ENCODE data around the gene TRIO.
"Not testable (repeated sequence)": the region's sequence is repeated elsewhere in the genome, so short reads cannot be mapped to it uniquely, and the experiment has no call there.

Gene TRIO

GRCh38 chr5:14186059-14186830 is 43.1 kb downstream of the TRIO start:
- no peak for DNase-seq (ENCODE audit: low spot score)

- no peak for DNase-seq (ENCODE audit: low spot score)
Observed at GRCh38 chr5:14187157-14187556, 44.0 kb downstream of the TRIO start.

GRCh38 chr5:14187660-14188059 is 44.5 kb downstream of the TRIO start:
- DNase-seq (ENCODE audit: low spot score): no peak

- no peak for DNase-seq (ENCODE audit: low spot score)
Observed at GRCh38 chr5:14188778-14189177, 45.6 kb downstream of the TRIO start.

GRCh38 chr5:14189680-14190079 is 46.5 kb downstream of the TRIO start:
- DNase-seq (ENCODE audit: low spot score): no peak

GRCh38 chr5:14190194-14191164 is 47.3 kb downstream of the TRIO start:
- peak; percentile 77 for DNase-seq (ENCODE audit: low spot score)

GRCh38 chr5:14191325-14191724 is 48.2 kb downstream of the TRIO start:
- no peak for DNase-seq (ENCODE audit: low spot score)

GRCh38 chr5:14193496-14193895 is 50.4 kb downstream of the TRIO start:
- DNase-seq (ENCODE audit: low spot score): no peak

- DNase-seq (ENCODE audit: low spot score): no peak
Observed at GRCh38 chr5:14195588-14195987, 52.4 kb downstream of the TRIO start.

- no peak for DNase-seq (ENCODE audit: low spot score)
Observed at GRCh38 chr5:14197056-14197455, 53.9 kb downstream of the TRIO start.

GRCh38 chr5:14199902-14200301 is 56.8 kb downstream of the TRIO start:
- DNase-seq (ENCODE audit: low spot score): no peak

GRCh38 chr5:14200312-14200990 is 57.3 kb downstream of the TRIO start:
- DNase-seq (ENCODE audit: low spot score): no peak

- no peak for DNase-seq (ENCODE audit: low spot score)
Observed at GRCh38 chr5:14201325-14202045, 58.3 kb downstream of the TRIO start.

- DNase-seq (ENCODE audit: low spot score): no peak
Observed at GRCh38 chr5:14202462-14202861, 59.3 kb downstream of the TRIO start.

- DNase-seq (ENCODE audit: low spot score): no peak
Observed at GRCh38 chr5:14204011-14204670, 61.0 kb downstream of the TRIO start.

GRCh38 chr5:14204785-14205321 is 61.7 kb downstream of the TRIO start:
- DNase-seq (ENCODE audit: low spot score): peak; percentile 7

- DNase-seq (ENCODE audit: low spot score): no peak
Observed at GRCh38 chr5:14206028-14206725, 63.0 kb downstream of the TRIO start.

- DNase-seq (ENCODE audit: low spot score): not testable (repeated sequence)
Observed at GRCh38 chr5:14207428-14207827, 64.3 kb downstream of the TRIO start.

GRCh38 chr5:14208071-14209021 is 65.2 kb downstream of the TRIO start:
- no peak for DNase-seq (ENCODE audit: low spot score)
